GM18870 (cell line): ENCODE measurements around the gene CAMTA1.

ENCODE experiments used
- ATAC-seq: cut with Tn5 transposase; IDR thresholded peaks from one replicate; pipeline ENCODE4 v1.9.1; 2021; ENCODE audit warnings: moderate library complexity; ENCODE audit not compliant: unreplicated experiment

Gene CAMTA1

GRCh38 chr1:6995789-6996188 is 210.5 kb downstream of the CAMTA1 start:
- no peak for ATAC-seq

DNA sequence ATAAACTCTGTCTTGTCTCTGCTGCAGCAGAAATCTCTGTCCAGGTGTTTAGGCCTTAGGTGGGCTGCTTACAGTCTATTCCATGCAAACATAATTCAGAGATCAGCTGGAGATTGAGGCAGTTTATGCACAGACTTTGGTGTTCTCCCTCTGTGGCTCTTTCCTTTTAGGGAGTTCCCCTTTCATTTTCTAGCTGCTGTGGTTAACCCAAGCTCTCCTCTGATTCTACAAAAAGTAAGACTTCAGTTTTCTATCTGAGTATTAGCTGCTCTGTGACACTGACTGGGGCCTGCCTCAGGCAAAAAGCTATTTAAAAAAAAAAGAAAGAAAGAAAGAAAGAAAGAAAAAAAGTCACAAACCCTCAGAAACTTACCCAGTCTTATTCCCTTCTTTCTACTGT is 211.1 kb downstream of the CAMTA1 start:
- ATAC-seq, result no peak

- no peak for ATAC-seq
Measured at GRCh38 chr1:6996866-6997265, 211.6 kb downstream of the CAMTA1 start.

DNA sequence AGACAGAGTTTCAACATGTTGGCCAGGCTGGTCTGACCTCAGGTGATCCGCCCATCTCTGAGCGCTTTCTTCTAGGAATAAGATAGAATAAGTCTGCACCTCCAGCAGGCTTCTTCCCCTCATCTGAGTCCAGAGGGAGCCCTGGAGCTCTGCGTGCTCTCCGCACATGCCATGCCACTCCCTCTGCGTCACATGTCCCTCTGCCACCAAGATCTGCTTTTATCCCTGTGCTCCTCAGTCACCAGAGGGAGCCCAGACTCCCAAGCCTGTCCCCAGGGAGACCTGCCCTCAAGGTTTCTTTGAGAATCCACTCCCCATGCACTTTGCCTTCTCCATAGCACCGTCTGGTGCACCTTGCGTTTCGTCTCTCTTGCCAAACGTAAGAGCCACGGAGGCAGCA is 213.0 kb downstream of the CAMTA1 start:
- ATAC-seq, result no peak

DNA sequence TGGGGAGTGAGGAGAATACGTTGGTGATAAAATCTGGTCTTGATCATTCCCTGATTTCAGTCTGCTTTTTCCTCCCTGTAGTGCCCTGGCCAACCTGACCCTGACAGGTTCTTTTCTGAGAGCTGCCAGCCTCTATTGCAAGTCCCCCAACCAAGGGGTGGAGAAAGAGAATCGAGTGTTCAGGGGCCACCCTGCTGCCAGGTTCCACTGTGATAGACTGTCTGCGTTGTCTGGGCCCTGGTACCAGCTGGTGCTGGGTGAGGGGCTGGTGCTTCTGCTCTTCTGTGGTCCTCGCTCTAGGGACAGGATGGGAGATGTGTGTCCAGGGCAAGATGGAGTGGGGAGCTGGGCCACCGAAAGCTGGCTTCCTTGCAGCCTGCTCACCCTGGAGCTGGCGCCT is 214.6 kb downstream of the CAMTA1 start:
- ATAC-seq, result no peak

GRCh38 chr1:7000720-7001119 is 215.5 kb downstream of the CAMTA1 start:
- no peak for ATAC-seq

GRCh38 chr1:7002728-7003127 is 217.5 kb downstream of the CAMTA1 start:
- no peak for ATAC-seq

DNA sequence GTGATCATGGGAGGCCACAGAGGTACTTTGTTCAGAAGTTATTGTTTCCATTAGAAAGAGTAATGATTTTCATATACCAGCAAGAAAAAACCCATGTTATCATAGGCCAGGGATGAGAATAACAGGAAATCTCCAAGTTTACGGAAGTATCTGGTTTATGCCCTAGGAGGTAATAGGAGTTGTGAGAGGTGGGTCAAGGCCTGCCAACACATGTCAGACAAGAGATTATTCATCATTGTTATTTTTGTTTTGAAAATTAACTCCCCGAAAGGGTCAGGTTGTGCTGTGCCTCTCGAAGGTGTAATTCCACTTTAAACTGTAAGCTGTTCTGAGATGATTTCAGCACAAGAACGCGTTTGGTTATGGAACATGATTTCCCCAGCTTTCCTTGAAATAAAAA is 218.4 kb downstream of the CAMTA1 start:
- ATAC-seq, result no peak

- no peak for ATAC-seq
Measured at GRCh38 chr1:7004181-7004580, 218.9 kb downstream of the CAMTA1 start.

DNA sequence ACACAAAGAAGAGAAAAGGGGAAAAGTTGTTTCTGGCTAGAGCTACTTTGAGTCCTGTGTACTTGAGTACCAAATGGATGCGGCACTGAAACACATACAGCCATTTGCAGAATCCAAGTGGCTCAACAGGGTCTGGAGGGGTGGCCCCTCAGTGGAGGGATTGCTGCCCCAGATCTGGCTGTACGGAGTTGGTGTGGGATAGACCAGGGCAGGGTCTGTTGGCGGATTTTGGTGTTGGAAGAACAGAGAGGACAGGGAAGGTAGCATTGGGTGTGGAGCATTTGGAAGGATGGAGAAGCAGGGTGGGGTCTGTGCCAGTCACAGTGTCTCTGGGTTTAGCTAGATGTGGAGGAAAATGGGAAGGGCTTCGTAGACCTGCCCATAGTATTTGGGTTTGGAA is 220.5 kb downstream of the CAMTA1 start:
- no peak for ATAC-seq

DNA sequence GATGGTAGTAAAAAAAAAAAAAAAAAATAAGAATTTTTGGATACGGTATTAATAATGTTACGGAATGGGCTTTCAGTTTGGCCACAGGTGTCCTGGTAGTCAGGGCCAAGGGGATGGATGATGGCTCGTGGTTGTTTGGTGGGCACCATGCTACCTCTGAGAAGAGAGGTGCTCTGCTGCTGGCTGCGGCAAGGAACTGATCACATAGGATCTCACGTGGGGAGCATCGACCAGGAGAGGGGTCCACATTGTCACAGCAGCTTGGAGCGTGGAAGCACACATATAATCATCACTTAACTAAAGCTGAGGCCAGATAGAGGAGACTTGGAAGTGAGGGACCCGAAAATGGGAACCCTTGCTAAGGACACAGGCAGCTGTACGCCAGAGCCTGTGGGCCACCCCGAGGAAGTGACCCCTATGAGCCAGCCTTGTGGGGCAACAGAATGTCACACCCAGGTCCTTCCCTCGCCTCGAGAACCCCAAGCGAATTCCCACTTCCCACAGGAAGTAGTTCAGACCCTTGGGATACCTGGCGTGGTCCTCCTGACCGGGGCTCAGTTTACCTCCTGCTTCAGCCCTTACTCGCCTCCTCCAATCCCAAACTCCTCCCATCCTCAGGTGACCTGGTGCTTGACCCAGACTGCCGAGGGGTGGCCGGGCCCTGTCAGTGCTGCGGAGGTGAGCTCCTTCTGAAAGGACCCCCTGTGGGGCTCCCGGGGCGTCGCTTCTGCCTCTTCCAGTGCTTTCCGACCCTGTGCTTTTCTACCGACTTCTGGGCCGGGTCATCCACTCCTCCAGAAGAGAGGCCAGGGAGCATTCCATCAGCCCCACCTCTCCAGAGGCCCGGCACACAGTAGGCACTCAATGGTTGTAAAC is 222.0 kb downstream of the CAMTA1 start:
- ATAC-seq, result no peak

- no peak for ATAC-seq
Measured at GRCh38 chr1:7007902-7008301, 222.6 kb downstream of the CAMTA1 start.

DNA sequence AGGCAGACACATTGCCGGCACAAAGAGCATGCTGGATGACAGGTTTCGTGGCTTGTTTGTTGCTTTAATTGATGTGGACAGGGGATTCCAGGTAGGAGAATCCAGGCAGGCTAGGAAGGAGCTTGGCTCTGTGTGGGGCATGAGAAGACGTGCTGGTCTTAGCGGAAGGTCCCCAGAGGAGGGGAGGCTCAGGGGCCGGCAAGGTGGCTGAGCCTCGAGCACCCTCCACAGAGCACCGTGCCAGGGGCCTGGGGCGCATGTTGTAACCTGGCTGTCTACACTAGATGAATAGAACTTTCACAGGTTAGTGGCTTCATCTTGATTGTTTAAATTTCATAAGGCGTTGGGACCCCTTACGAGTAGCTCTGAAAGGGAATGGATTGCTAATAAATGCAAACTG is 223.1 kb downstream of the CAMTA1 start:
- no peak for ATAC-seq

GRCh38 chr1:7008975-7009740 is 223.9 kb downstream of the CAMTA1 start:
- no peak for ATAC-seq

DNA sequence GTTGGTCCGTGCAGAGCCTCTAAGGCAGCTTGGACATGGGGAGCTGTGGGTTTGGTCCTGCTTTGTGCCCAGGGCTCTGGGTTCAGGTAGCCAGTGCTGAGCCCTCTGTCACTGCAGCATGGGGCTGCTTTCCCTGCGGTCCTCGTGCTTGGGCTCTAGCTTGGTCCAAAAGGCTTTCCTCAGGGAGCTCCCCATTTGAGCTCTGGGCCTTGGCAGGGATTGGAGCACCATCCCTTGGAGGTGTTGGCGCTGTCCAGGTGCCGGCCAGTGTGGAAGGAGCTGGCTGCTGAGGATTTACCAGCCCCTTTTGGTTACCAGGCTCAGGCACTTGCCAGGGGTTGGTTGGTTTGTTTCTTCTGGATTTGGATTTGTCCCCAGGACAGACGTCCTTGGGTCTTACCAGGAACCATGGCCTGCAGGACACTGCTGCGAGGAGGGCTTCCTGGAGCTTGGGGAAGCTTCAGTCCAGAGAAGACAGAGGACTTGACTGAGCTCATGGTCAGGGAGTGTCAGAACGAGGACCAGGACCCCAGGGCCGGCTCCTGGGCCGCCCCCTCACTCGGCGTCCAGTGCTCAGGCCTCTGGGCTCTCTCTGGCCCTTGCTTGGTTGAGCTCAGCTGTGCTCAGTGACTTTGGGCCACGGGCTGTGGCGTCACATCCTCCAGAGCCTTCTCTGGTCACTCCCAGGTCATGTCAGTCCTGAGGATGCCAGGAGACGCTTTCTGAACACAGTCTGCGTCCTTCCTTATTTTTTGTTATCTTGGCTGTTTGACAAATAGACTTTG is 224.7 kb downstream of the CAMTA1 start:
- ATAC-seq, result no peak

DNA sequence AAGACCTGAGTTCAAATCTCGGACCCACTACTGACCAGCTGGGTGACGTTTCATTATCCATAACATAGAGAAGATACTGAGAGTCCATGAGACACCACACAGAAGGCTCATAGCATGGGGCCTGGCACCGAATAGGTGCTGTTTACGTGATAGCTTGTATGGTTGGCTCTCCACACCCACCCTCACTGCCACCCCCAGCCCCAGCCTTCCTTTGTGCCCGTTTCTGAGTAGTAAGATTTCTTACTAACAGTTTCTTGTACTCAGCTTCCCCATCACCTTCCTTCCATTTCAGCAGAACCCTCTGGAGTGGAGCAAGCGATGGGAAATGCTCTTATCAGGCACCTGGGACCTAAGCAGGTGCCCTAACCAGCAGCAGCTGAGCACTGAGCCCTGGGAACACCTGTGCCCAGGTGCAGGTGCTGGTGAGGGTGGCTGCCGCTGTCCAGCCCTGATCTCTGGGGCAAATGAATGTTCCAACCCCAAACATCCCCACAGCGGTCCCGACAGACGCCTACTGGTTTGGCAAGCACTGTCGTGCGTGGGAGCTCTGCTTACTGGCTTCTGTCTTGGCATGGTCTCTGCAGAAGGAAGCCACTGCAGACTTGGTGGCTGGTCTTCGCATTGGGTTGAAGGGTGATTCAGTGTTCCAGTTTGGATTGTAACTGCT is 225.4 kb downstream of the CAMTA1 start:
- no peak for ATAC-seq

GRCh38 chr1:7011826-7012225 is 226.6 kb downstream of the CAMTA1 start:
- ATAC-seq, result no peak

DNA sequence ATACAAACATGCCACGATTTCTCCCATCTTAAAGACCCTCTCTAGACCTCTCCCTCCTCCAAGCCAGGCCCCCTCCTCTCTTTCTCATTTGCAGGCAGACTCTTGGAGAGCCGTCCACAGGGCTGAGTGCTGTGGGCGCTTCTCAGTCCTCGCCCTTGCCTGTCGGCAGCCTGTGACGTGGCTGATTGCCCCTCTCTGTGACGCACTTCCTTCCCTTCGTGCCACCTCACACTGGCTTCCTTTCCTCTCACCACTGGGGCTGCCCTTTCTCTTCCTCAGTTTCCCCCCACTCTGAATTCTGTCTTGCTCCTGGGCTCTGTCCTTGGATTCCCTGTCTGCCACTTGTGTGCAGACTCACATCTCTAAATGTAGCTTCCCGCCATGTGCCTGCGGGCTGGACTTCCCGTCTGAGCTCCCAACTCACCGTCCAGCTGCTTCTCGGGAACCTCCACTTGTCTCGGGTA is 227.2 kb downstream of the CAMTA1 start:
- no peak for ATAC-seq

GRCh38 chr1:7013833-7014639 is 228.8 kb downstream of the CAMTA1 start:
- ATAC-seq, result no peak

DNA sequence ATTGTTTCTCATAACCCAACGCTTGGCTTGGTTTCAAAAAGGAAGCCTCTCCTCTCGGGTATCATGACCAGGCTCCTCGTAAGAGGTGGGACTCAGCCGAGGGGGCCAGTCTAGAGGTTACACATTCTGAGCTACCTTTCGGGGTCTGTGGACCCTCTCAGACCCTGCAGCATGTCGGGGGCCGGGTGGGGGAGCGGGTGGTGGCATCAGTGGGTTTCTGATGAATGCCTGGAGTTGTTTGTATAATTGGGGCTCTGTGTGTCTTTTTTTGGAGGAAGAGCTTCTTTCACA is 229.3 kb downstream of the CAMTA1 start:
- no peak for ATAC-seq
